ENCODE results near the gene ZBTB20.

Gene ZBTB20

GRCh38 chr3:115004201-115005140, 142.6 kb downstream of the ZBTB20 start:
- DNase-seq = no peak

- no peak for DNase-seq
These were observed 148.0 kb downstream of the ZBTB20 start for GRCh38 chr3:114998971-114999579.

DNA sequence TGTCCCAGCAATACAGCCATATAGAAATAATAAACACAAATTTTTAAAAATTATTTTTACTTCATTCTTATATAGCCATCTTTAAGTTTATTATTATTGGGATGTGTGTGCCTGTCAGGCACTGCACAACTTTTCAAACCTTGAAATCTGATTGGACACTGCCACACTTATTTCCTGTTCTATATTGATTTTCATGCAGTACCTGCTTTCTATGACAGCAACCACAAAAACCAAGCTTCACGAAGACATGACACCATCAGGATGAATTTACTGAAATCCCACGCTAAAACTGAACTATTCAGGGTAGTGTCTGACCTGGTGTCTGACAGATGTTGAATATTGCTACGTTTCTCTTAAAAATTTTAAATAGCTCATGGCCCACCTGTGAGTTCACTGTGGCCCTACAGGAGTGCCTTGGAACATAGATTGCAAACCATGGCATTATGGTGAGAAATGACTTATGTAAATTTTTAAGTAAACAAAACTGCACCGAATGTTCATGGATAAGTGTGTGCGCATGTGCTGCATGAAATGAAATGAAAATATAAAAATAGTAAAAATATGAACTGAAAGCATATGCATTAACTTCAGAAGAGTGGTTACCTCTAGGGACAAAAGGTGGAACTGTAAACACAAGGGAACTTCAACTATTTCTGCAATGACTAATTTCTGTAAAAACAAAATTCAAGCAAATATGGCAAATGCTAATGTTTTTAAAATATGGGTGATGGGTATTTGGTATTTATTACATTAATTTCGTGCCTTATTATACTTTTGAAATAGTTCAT, 152.3 kb downstream of the ZBTB20 start:
- DNase-seq = no peak

DNA sequence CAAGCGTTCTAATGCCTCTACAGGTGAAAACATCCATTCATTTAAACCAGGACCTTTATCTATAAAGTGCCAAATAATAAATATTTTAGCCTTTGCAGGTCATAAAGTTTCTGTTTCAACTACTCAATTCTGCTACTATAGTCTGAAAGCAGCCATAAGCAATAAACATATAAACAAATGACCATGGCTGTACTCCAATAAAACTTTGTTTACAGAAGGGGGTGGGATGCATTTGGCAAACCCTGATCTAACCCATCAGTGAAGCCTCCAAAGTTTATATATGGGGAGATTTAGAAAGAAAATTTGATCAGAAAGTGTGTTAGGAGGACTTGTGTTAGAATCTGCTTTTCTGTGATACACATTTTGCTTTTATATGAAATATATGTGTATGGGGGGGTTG, 161.3 kb downstream of the ZBTB20 start:
- no peak for DNase-seq

DNA sequence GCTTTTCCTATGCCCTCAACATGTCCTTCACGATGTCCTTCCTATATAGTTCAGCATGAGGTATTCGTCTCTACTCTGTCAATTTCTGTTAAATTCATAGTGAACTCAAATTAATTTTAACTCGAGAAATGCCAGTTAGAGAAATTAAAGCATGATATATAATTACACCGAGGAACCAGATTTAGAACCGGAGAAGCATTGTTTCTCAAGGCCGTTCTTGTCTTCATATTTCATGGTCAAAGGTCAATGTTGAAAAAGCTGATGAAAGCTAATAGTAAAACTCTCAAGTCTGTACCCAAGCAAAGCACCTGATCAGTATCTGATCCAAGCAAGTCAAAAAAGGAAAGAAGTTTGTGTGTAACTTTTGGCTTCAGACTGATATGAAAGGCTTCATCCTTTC, 163.8 kb downstream of the ZBTB20 start:
- DNase-seq = no peak

DNA sequence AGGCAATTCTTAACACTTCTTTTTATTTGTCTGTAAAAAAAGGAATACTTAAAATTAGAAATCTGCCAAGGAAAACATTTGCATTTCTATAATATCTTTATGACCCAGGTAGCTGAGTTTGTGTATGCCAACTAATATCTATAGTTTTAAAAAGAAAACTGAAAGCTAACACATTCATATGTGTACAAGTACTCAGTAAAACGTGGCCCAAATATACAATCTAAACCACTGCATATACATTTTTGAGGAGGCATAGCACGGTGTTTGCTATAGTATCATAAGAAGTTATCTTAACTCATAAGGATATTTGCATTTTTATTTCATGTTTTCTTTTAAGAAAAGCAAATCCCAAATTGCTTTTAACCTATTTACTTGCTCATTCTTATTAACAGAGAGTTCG, 172.7 kb downstream of the ZBTB20 start:
- DNase-seq = no peak

DNA sequence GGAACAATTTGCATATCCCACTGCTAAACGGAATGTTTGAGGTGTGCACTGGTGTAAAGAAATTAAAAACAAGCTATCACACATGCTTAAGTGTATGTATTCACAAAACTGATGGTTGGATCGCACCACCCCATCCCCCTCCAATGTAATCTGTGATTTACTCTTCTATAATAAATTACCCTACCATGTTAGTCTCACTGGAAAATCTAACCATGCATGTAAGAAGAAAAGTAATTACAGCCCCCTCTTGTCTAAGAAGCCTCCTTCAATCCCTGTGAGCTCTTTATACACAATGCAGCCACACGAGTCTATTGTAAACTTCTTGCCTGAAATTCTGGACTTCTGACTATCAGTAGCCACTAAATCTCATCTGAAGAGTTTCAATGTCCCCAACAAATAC, 173.6 kb downstream of the ZBTB20 start:
- no peak for DNase-seq

DNA sequence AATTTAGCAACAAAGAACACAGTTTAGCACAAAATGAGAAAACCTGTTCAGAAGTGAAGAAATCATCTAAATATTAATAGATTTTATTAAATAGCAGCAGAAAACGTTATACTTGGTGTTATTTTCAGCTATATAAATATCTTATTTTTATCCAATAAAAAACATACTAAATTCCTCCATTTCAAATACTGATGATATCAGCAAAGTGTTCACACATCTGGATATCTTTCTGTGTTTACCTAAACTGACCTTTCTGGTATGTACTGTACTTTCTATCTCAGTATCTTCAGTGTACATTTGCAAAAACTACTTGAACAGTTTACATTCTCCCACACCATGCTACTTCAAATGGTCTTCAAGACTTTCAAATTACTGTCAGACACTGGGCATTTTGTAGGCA, 179.9 kb downstream of the ZBTB20 start:
- no peak for DNase-seq

DNA sequence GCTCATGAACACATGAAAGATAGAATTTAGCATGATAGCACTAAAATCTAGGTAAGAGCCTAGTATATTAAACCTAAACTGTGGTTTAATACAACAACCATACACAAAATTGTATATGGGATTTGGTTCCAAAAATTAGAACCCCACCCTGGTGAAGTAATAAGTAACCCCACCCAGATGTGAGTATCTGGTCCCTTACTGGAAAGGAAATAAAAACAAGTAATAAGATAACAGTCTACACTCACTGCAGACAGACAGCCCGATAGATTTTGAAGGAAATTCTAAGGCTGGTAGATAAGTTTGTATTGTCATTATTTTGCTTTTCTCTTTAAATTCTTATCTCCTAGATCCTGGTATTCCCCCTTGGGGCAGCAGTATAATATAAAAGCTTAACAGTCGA, 184.9 kb downstream of the ZBTB20 start:
- DNase-seq = no peak

- DNase-seq = no peak
These were observed 188.2 kb downstream of the ZBTB20 start for GRCh38 chr3:114958930-114959329.

DNA sequence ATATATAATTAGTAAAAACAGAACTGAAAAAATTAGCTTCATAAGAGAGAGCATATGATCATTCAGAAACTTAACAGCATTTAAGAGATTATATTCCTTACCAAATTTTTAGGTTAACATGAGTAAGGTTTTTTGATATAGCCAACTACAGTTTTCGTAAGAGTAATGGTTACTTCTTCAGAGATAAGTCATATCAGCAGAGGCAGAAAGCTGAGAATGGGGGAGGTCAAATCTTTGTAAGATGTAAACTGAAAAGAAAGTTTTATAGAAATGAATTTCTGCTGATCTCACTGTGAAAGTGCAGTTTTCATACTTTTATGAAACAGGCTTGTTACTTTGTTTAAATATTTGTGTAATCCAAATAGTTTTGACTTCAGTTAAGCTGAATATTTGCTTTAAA, 193.3 kb downstream of the ZBTB20 start:
- DNase-seq = no peak

- DNase-seq = no peak
These were observed 193.8 kb downstream of the ZBTB20 start for GRCh38 chr3:114953215-114953799.

GRCh38 chr3:114942773-114943172, 204.3 kb downstream of the ZBTB20 start:
- DNase-seq = no peak

GRCh38 chr3:114941626-114942309, 205.3 kb downstream of the ZBTB20 start:
- no peak for DNase-seq

DNA sequence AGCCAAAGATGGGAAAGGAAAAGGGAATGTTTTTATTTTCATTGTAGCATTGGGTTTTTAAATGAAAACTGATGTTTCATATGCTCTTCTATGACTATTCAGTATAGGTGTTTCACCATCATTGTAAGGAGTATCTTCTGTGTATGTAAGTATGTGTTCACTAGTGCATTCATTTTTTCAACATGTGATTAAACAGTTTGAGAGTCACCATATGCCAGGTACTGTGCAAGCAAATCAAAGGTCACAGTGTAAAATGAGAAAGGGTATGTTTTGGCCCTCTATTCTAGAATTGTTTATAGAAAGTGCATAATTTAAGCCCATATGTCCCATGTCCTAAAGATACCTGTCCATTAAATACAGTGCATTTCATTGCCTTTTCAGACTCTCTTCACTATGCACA, 207.2 kb downstream of the ZBTB20 start:
- no peak for DNase-seq

GRCh38 chr3:114933407-114933806, 213.7 kb downstream of the ZBTB20 start:
- DNase-seq = no peak

DNA sequence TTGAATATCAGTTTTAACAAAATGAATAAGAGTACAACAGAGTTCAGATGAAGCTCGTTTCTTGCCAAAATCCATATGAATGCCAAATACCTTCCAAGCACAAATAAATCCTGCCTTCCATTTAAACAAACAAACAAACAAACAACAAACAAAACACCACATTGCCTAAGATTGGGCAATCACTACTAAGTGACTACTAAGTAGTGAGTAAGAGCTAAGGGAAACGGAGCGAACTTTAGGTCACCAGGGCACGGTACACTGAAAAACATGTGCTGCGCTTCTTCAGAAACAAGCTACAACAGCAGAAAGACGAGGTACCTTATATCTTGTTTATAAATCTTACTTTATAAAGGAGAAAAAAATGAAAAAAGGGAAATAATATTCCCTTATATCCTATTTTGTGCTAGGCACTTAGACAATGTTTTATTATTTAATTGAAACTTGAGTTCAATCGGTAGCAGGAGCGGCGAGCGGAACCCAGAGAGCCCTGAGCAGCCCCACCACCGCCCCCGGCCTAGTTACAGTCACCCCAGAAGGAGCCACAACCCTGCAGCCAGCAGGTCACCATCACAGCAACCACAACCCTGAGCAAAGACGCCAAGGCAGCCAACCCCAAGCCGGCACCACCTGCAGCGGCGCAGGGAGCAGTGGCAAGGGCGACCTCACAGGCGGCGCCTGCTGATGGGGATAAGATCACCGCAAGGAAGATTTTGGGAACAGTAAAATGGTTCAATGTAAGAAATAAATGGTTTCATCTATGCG, 216.9 kb downstream of the ZBTB20 start:
- DNase-seq = no peak

GRCh38 chr3:114928989-114929640, 218.0 kb downstream of the ZBTB20 start:
- DNase-seq = no peak

DNA sequence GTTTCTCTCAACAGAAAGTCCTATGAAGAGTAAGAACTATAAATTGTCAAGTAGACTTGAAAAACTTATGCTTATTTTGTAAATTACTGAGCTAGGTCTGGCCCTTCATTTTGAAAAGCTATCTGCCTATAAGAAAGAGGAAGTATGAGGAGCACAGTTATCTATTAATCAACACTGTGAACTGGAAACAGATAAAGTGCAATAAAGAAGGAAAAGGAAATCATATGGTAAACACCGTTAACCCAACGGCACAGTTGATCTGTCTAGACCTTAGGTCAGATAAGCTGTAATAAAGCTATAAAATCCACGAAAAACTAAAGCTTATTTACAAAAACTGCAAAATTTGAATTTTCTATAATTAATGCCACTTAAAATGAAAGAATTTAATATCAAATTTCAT, 242.5 kb downstream of the ZBTB20 start:
- DNase-seq = no peak

DNA sequence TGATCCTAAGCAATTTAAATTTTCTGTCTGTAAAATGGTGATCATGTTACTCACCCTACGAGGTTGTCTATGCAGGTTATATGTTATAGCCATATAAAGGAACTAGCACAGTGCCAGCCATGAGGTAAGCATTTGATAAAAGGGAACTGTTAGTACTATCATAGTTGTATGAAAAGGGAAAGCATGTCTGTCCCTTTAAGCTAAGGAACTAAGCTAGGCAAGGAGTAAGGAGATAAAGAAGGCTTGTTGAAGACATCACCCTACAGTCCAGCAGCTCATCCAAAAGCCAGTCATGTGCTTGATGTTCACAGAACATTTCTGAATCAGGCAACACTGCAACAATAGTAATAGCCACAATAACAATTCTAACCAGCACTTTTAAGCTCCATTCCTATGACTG, 243.9 kb downstream of the ZBTB20 start:
- no peak for DNase-seq

GRCh38 chr3:114902691-114903101, 244.4 kb downstream of the ZBTB20 start:
- DNase-seq = no peak
